Upper lobe of right lung (tissue), 1 donor: ENCODE results near the gene TRIM6. TPM values are rescaled to one million over a fixed set of nuclear protein-coding genes. Genes with fewer than 3 reads are reported as not detected.
A peak's percentile ranks its signal among the peaks of the same experiment; 100 is the strongest.
"Not testable (repeated sequence)": the region's sequence is repeated elsewhere in the genome, so short reads cannot be mapped to it uniquely, and the experiment has no call there.

Source experiments
- ATAC-seq: fragments of 200-7000 bp; cut with Tn5 transposase; one replicate; pipeline ENCODE4 v1.9.1; 2020; ENCODE audit warnings: mild to moderate bottlenecking, moderate library complexity
- DNase-seq: peaks from one replicate; pipeline ENCODE4 v3.0.0-alpha.2; 2020
- H3K27ac ChIP-seq: fragments of 200-600 bp; one replicate; pipeline ENCODE4 v1.8.0; 2022
- H3K27me3 ChIP-seq: fragments of 200-600 bp; one replicate; pipeline ENCODE4 v1.8.0; 2022; ENCODE audit warnings: mild to moderate bottlenecking
- H3K36me3 ChIP-seq: fragments of 200-600 bp; one replicate; pipeline ENCODE4 v1.8.0; 2022
- H3K4me1 ChIP-seq: fragments of 200-600 bp; one replicate; pipeline ENCODE4 v1.8.0; 2022
- H3K4me3 ChIP-seq: fragments of 200-600 bp; one replicate; pipeline ENCODE4 v1.8.0; 2022; ENCODE audit warnings: mild to moderate bottlenecking
- H3K9me3 ChIP-seq: fragments of 200-600 bp; one replicate; pipeline ENCODE4 v1.8.0; 2022
- intact Hi-C: fragments of 100-400 bp; cut with DNase I; formaldehyde crosslinking; loops from one replicate; pipeline ENCODE4 v1.11.0; 2022
- total RNA-seq: library from RNA; stranded (reverse); fragmentation: NEBNext Ultra II Directional; extraction: Animal tissue kit (Norgen Biotek cat#: 25700); gene quantifications from one replicate; pipeline ENCODE4 v1.2.1, GENCODE V29; 2021
- TF ChIP-seq, protein P1 (sequence below): fragments of 200-600 bp; IDR thresholded peaks from one replicate; pipeline ENCODE4 v1.8.0; 2022; ENCODE audit warnings: antibody characterized with exemption
- donor health status: DM: no; HTN: yes; CAD: no; lungs with severe emphysema.

The TRIM6 gene
- total RNA-seq, 1 donor from 2014 or later: 2.4 TPM

DNA sequence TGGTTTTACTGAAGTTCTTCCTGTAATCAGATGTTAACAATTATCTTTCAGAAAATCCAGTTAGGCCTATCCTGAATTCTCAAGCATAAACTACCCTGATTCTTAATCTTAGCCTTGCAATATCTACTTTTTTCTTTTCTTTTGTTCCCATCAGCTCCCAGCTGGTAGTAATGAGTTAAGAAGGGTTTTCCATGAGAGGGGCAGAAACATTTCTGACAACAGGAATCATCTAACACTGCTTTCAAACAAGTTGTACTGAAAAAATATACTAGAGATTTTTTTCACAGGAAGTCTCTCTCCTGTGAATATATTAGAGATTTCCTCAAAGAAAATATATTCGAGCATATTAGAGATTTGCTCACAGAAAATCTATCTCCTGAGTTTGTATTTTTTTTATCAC, 3.3 kb upstream of the TRIM6 start:
- Histone ChIP-seq H3K4me3 (no peak overlapping the region), H3K4me1 (peaks cover 3% of the 10 kb centered on the region), H3K36me3 (no peaks in the 10 kb centered on the region), H3K9me3 (no peaks in the 10 kb centered on the region), H3K27me3 (no peaks in the 10 kb centered on the region), H3K27ac (no peak overlapping the region)
- ATAC-seq: no peak
- intact Hi-C loops: no loop called here
- TF ChIP-seq, protein P1, sequence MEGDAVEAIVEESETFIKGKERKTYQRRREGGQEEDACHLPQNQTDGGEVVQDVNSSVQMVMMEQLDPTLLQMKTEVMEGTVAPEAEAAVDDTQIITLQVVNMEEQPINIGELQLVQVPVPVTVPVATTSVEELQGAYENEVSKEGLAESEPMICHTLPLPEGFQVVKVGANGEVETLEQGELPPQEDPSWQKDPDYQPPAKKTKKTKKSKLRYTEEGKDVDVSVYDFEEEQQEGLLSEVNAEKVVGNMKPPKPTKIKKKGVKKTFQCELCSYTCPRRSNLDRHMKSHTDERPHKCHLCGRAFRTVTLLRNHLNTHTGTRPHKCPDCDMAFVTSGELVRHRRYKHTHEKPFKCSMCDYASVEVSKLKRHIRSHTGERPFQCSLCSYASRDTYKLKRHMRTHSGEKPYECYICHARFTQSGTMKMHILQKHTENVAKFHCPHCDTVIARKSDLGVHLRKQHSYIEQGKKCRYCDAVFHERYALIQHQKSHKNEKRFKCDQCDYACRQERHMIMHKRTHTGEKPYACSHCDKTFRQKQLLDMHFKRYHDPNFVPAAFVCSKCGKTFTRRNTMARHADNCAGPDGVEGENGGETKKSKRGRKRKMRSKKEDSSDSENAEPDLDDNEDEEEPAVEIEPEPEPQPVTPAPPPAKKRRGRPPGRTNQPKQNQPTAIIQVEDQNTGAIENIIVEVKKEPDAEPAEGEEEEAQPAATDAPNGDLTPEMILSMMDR: no peak
- DNase-seq: no peak

DNA sequence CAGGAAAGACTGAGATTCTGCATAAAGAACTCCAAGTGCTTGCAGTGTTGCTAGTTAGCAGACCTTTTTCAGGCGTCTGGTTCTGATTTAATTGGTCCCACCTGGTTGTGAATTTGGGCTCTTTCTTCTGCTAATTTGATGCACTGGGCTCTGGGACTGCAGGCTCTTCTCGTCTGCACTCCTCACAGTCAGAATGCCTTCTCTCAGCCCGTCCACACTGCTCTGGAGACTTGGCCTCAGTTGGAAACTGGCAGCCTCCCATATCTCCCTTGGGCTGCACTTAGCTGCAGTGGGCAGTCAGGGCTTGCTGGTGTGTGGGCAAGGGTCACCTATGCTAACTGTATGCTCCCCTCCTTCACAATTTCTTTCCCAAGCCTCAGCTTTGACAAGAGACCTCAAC, 1.5 kb downstream of the TRIM6 start:
- TF ChIP-seq, protein P1: no peak
- ATAC-seq (no peak), DNase-seq (no peak)
- Histone ChIP-seq H3K27me3 (no peaks in the 10 kb centered on the region), H3K9me3 (no peaks in the 10 kb centered on the region), H3K36me3 (no peaks in the 10 kb centered on the region), H3K4me3 (no peak overlapping the region), H3K27ac (no peak overlapping the region), H3K4me1 (peaks cover 3% of the 10 kb centered on the region)
- intact Hi-C loops: no loop called here

DNA sequence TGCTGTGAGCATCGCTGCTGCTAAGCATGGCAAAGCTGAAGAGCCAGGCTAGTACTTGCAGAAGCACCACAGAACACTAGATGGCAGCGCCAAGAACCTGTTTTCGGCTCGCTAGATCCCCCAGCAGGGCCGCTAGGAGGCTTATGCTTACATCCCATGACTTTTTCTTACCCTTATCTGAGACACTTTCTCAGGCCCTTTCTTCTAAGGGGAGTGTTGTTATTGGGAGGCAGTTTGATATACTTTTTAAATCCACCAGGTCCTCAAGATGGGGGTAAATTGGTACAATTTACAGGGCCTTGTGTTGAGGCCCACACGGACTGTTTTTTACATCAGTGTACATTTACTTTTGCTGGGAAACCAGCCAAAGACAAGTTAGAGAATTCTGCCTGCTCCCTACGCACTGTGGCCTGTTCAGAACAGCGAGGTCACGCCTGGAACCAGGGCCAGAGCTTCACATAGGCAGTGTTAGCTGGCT, 4.0 kb downstream of the TRIM6 start:
- Histone ChIP-seq H3K27ac (peak overlapping the region; percentile 26), H3K4me1 (peaks cover 3% of the 10 kb centered on the region), H3K27me3 (no peaks in the 10 kb centered on the region), H3K4me3 (no peak overlapping the region), H3K36me3 (no peaks in the 10 kb centered on the region), H3K9me3 (no peaks in the 10 kb centered on the region)
- intact Hi-C loops: no loop called here
- peak; percentile 82 for DNase-seq
- TF ChIP-seq, protein P1: peak; percentile 81
- ATAC-seq: peak; percentile 91

DNA sequence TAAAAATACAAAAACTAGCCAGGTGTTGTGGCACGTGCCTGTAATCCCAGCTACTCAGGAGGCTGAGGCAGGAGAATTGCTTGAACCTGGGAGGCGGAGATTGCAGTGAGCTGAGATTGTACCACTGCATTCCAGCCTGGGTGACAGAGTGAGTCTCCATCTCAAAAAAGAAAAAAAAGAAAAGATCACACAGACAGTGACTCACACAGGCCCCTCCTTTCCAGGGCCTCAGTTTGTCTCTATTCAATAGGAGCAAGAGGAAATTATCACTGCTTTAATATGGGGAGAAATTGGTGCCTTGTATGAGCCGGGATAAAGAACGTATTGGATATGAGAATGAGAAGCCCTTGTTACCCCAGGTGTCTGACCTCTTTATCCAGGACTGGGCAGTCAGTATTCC, 6.4 kb downstream of the TRIM6 start:
- intact Hi-C loops: not testable (repeated sequence)

DNA sequence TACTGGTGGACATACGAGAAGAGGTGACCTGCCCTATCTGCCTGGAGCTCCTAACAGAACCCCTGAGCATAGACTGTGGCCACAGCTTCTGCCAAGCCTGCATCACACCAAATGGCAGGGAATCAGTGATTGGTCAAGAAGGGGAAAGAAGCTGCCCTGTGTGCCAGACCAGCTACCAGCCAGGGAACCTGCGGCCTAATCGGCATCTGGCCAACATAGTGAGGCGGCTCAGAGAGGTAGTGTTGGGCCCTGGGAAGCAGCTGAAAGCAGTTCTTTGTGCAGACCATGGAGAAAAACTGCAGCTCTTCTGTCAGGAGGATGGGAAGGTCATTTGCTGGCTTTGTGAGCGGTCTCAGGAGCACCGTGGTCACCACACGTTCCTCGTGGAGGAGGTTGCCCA, 6.9 kb downstream of the TRIM6 start:
- Histone ChIP-seq H3K36me3 (no peaks in the 10 kb centered on the region), H3K27ac (no peak overlapping the region), H3K9me3 (no peaks in the 10 kb centered on the region), H3K27me3 (no peaks in the 10 kb centered on the region), H3K4me1 (no peaks in the 10 kb centered on the region), H3K4me3 (no peak overlapping the region)
- intact Hi-C loops: no loop called here
- ATAC-seq (no peak), DNase-seq (no peak)
- TF ChIP-seq, protein P1: no peak

More for the DNA sequence above, 6.4 kb downstream of the TRIM6 start:
- H3K27me3 ChIP-seq, H3K9me3 ChIP-seq, H3K4me3 ChIP-seq, H3K27ac ChIP-seq, H3K36me3 ChIP-seq, ATAC-seq, H3K4me1 ChIP-seq, DNase-seq: not testable (repeated sequence)

DNA sequence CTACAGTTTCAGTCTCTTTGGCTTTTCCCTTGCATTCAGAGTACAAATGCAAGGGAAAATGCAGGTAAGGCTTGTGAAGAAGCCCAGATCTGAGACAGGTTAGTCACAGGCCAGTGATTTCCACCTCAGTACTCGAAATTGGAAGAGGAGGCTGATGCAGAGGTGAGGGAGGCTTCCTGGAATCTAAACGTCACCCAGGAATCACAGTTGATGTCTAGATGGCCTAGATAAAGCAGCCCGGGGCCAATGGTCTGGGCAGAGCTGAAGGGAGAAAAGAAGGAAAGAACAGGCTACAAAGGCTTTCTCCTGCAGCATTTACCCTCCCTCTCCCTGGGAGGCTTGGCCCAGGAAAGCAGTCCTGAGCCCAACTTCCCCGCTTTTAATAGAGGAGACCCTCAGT, 8.5 kb downstream of the TRIM6 start:
- Histone ChIP-seq H3K27me3 (no peaks in the 10 kb centered on the region), H3K9me3 (no peaks in the 10 kb centered on the region), H3K4me1 (no peaks in the 10 kb centered on the region), H3K27ac (no peak overlapping the region), H3K36me3 (no peaks in the 10 kb centered on the region), H3K4me3 (no peak overlapping the region)
- DNase-seq (no peak), ATAC-seq (no peak)
- intact Hi-C loops: no loop called here
- TF ChIP-seq, protein P1: no peak
